ENCODE data around the gene RNF130.

DNA sequence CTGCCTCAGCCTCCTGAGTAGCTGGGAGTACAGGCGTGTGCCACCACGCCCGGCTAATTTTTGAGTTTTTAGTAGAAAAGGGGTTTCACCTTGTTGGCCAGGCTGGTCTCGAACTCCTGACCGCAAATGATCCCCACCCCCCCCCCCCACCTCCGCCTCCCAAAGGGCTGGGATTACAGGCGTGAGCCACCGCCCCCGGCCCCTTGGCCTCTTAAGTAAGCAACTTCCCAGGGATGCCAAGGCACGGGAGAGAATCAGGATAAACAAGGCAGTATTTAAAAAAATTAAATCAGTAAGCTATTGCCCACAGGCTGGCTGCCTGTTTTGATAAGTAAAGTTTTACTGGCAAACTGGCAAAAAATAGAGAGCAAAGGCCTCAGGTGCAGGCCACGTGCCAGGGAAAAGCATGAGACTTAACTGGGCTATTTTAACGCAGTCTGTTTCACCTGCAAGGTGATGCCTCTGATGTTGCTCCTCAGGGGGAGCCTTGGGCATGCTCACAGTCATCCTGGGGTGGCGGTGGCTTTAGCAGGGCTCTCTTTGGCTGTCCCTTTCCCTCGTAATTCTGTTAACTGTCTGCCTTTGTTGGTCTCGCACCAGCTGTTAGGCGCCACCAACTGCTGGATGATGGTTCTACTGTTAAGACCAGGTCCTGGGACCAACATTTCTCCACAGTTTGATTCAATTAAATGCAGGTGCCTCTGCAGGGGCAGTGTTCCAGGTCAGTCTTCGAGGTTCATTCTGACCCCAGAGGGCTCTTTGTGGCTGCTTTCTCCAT lies 19.4 kb upstream of the RNF130 start:
- TF ChIP-seq, protein P1, sequence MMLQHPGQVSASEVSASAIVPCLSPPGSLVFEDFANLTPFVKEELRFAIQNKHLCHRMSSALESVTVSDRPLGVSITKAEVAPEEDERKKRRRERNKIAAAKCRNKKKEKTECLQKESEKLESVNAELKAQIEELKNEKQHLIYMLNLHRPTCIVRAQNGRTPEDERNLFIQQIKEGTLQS (IDR thresholded peaks at IDR 0.05) = no peak
- no peak for TF ChIP-seq GABPA (IDR thresholded peaks at IDR 0.05 in 1 of 2, conservative IDR thresholded peaks at IDR 0.05 in 1 of 2)
- TF ChIP-seq RAD21 (IDR thresholded peaks at IDR 0.05) = peak; percentile 80 to 84
- TF ChIP-seq, protein P2, sequence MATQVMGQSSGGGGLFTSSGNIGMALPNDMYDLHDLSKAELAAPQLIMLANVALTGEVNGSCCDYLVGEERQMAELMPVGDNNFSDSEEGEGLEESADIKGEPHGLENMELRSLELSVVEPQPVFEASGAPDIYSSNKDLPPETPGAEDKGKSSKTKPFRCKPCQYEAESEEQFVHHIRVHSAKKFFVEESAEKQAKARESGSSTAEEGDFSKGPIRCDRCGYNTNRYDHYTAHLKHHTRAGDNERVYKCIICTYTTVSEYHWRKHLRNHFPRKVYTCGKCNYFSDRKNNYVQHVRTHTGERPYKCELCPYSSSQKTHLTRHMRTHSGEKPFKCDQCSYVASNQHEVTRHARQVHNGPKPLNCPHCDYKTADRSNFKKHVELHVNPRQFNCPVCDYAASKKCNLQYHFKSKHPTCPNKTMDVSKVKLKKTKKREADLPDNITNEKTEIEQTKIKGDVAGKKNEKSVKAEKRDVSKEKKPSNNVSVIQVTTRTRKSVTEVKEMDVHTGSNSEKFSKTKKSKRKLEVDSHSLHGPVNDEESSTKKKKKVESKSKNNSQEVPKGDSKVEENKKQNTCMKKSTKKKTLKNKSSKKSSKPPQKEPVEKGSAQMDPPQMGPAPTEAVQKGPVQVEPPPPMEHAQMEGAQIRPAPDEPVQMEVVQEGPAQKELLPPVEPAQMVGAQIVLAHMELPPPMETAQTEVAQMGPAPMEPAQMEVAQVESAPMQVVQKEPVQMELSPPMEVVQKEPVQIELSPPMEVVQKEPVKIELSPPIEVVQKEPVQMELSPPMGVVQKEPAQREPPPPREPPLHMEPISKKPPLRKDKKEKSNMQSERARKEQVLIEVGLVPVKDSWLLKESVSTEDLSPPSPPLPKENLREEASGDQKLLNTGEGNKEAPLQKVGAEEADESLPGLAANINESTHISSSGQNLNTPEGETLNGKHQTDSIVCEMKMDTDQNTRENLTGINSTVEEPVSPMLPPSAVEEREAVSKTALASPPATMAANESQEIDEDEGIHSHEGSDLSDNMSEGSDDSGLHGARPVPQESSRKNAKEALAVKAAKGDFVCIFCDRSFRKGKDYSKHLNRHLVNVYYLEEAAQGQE (IDR thresholded peaks at IDR 0.05) = no peak
- TF ChIP-seq TAF1 (conservative IDR thresholded peaks at IDR 0.05) = no peak
